ENCODE measurements around the gene CLEC9A. TPM values are rescaled to one million over a fixed set of nuclear protein-coding genes. Genes with fewer than 3 reads are reported as not detected.

The CLEC9A gene
- polyA plus RNA-seq, 2 of the 4 experiments (the other 2 are of a cell fraction), result not detected

- H3K4me2 ChIP-seq, result no peak overlapping the region
- CTCF ChIA-PET, result interaction anchor here (2.0 kb wide), 1 partner anchor 57 kb away, joined by 5 read pairs; no protein-coding TSS in a partner anchor
- no peak overlapping the region for H3K4me3 ChIP-seq
- H3K4me1 ChIP-seq, result no peaks in the 10 kb centered on the region
- DNase-seq (ENCODE audit: low read depth in 1 of 2, low spot score in 1 of 2) (no peak), FAIRE-seq (no peak), ATAC-seq (no peak)
- TF ChIP-seq ZSCAN20 (CRISPR knock-in tag; IDR thresholded peaks at IDR 0.05) (no peak), MAFK (IDR thresholded peaks at IDR 0.05; ENCODE audit: partially characterized antibody) (no peak), HES2 (IDR thresholded peaks at IDR 0.05) (no peak), JUN (IDR thresholded peaks at IDR 0.05) (no peak), HDAC2 (IDR thresholded peaks at IDR 0.05) (no peak), CEBPB (IDR thresholded peaks at IDR 0.05) (no peak), NPAS2 (CRISPR knock-in tag; IDR thresholded peaks at IDR 0.05; ENCODE audit: borderline replicate concordance) (no peak), RNF2 (IDR thresholded peaks at IDR 0.05; ENCODE audit: borderline replicate concordance, low read depth) (no peak), RCOR1 (IDR thresholded peaks at IDR 0.05; ENCODE audit: low read depth, low read length) (no peak), GATA3 (IDR thresholded peaks at IDR 0.05; ENCODE audit: borderline replicate concordance) (no peak), ZFP36 (IDR thresholded peaks at IDR 0.05; ENCODE audit: borderline replicate concordance, partially characterized antibody) (no peak)
- TF ChIP-seq, protein P1, sequence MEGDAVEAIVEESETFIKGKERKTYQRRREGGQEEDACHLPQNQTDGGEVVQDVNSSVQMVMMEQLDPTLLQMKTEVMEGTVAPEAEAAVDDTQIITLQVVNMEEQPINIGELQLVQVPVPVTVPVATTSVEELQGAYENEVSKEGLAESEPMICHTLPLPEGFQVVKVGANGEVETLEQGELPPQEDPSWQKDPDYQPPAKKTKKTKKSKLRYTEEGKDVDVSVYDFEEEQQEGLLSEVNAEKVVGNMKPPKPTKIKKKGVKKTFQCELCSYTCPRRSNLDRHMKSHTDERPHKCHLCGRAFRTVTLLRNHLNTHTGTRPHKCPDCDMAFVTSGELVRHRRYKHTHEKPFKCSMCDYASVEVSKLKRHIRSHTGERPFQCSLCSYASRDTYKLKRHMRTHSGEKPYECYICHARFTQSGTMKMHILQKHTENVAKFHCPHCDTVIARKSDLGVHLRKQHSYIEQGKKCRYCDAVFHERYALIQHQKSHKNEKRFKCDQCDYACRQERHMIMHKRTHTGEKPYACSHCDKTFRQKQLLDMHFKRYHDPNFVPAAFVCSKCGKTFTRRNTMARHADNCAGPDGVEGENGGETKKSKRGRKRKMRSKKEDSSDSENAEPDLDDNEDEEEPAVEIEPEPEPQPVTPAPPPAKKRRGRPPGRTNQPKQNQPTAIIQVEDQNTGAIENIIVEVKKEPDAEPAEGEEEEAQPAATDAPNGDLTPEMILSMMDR (IDR thresholded peaks at IDR 0.05), result no peak
- WGBS (ENCODE audit: missing lambda C conversion rate), result 26% methylated on average over 5 of the region's 5 CpGs
- POLR2A ChIA-PET, result no interaction called here
- H3K27ac ChIP-seq, result no peak overlapping the region
- no peaks in the 10 kb centered on the region; the same call in 2 of the 3 replicates for H3K9me3 ChIP-seq
Measured at GRCh38 chr12:10082117-10082874, 51.8 kb downstream of the CLEC9A start.

DNA sequence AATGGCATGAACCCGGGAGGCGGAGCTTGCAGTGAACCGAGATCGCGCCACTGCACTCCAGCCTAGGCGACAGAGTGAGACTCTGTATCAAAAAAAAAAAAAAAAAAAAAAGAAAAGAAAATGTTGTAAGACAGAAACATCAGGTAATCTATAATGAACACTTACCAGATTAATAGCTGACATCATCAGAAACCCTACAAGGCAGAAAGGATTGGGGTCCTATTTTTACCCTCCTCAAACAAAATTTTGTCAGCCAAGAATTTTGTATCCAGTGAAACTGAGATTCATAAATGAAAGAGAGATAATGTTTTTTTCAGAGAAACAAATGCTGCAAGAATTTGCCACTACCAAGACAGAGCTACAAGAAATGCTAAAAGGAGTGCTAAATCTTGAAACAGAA is 54.3 kb downstream of the CLEC9A start:
- 60% methylated on average over 6 of the region's 6 CpGs for WGBS (ENCODE audit: missing lambda C conversion rate)
- no peak overlapping the region for H3K4me2 ChIP-seq
- no peaks in the 10 kb centered on the region for H3K4me1 ChIP-seq
- ATAC-seq (no peak), FAIRE-seq (no peak), DNase-seq (ENCODE audit: low read depth in 1 of 2, low spot score in 1 of 2) (no peak)
- CTCF ChIA-PET, result interaction anchor here (0.9 to 1.2 kb wide), 4 partner anchors 27 to 69 kb away, joined by 3 read pairs; no protein-coding TSS in a partner anchor
- H3K4me3 ChIP-seq, result no peak overlapping the region
- TF ChIP-seq MAFK (IDR thresholded peaks at IDR 0.05; ENCODE audit: partially characterized antibody) (peak; percentile 61), ATOH8 (CRISPR knock-in tag; IDR thresholded peaks at IDR 0.05; ENCODE audit: low read depth) (no peak), FOSB (CRISPR knock-in tag; IDR thresholded peaks at IDR 0.05) (no peak)
- H3K9me3 ChIP-seq, result no peaks in the 10 kb centered on the region; the same call in 2 of the 3 replicates
- POLR2A ChIA-PET, result no interaction called here
- H3K27ac ChIP-seq, result no peak overlapping the region

DNA sequence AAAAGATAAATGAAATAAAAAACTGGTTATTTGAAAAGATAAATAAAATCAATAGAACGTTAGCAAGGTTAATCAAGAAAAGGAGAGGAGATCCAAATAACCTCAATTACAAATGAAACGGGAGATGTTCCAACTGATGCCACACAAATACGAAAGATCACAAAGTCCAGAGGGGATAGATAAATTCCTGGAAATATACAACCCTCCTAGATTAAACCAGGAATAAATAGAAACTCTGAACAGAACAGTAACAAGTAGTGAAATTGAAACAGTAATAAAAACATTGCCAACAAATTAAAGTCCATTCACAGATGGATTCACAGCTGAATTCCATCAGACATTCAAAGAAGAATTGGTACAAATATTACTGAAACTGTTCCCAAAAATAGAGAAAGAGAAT is 55.9 kb downstream of the CLEC9A start:
- ChIA-PET CTCF (no interaction called here), POLR2A (no interaction called here)
- FAIRE-seq (no peak), DNase-seq (ENCODE audit: low read depth in 1 of 2, low spot score in 1 of 2) (no peak), ATAC-seq (no peak)
- no peak overlapping the region for H3K4me3 ChIP-seq
- 27% methylated on average over 3 of the region's 3 CpGs for WGBS (ENCODE audit: missing lambda C conversion rate)
- no peaks in the 10 kb centered on the region; the same call in 2 of the 3 replicates for H3K9me3 ChIP-seq
- no peak for TF ChIP-seq EHMT2 (IDR thresholded peaks at IDR 0.05; ENCODE audit: low read depth)
- no peak for TF ChIP-seq RAD21 (conservative IDR thresholded peaks at IDR 0.05 in 1 of 2, IDR thresholded peaks at IDR 0.05 in 1 of 2)
- TF ChIP-seq, protein P2, sequence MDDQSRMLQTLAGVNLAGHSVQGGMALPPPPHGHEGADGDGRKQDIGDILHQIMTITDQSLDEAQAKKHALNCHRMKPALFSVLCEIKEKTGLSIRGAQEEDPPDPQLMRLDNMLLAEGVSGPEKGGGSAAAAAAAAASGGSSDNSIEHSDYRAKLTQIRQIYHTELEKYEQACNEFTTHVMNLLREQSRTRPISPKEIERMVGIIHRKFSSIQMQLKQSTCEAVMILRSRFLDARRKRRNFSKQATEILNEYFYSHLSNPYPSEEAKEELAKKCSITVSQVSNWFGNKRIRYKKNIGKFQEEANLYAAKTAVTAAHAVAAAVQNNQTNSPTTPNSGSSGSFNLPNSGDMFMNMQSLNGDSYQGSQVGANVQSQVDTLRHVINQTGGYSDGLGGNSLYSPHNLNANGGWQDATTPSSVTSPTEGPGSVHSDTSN (IDR thresholded peaks at IDR 0.05), result no peak
- H3K4me2 ChIP-seq, result no peak overlapping the region
- H3K27ac ChIP-seq, result no peak overlapping the region
- H3K4me1 ChIP-seq, result no peaks in the 10 kb centered on the region

Measured in A549 (cell line).